WTC11 (cell line): ENCODE measurements around the gene CFAP20. TPM values are rescaled to one million over a fixed set of nuclear protein-coding genes. Genes with fewer than 3 reads are reported as not detected.

ENCODE experiments used
- ATAC-seq: fragments of 200-7000 bp; cut with Tn5 transposase; 2 replicates; pipeline ENCODE4 v1.10.0; 2021; ENCODE audit warnings: mild to moderate bottlenecking, moderate library complexity
- CTCF ChIA-PET: fragments of 300-600 bp; sonication (Branson Sonifier 250); formaldehyde crosslinking; loops from one replicate; lab custom pipeline; 2021; ENCODE audit warnings: antibody characterized with exemption; lab: Charles Lee
- POLR2A ChIA-PET: fragments of 350-600 bp; sonication (Branson Sonifier 250); formaldehyde crosslinking; loops from one replicate; lab custom pipeline; 2021; ENCODE audit warnings: antibody characterized with exemption; lab: Charles Lee
- DNase-seq: peaks from one replicate; pipeline ENCODE4 v3.0.0; 2021; ENCODE audit warnings: low spot score
- H3K27ac Mint-ChIP-seq: 2 replicates; pipeline ENCODE4 v1.8.0; 2021; ENCODE audit warnings: mixed read lengths
- H3K27me3 Mint-ChIP-seq: 2 replicates; pipeline ENCODE4 v1.8.0; 2021; ENCODE audit warnings: low read depth, mild to moderate bottlenecking, moderate library complexity, mixed read lengths
- H3K36me3 Mint-ChIP-seq: 2 replicates; pipeline ENCODE4 v1.8.0; 2021; ENCODE audit warnings: mixed read lengths
- H3K4me1 Mint-ChIP-seq: 2 replicates; pipeline ENCODE4 v1.8.0; 2022; ENCODE audit warnings: mixed read lengths
- H3K4me3 Mint-ChIP-seq: 2 replicates; pipeline ENCODE4 v1.8.0; 2021; ENCODE audit warnings: mild to moderate bottlenecking, moderate library complexity, mixed read lengths
- H3K9me3 Mint-ChIP-seq: 2 replicates; pipeline ENCODE4 v1.8.0; 2021; ENCODE audit warnings: mixed read lengths
- GTF2I ChIP-seq: fragments of 250-450 bp; sonication (Bioruptor Pico); conservative IDR thresholded peaks from 2 replicates; pipeline ENCODE4 v1.4.0; 2021; ENCODE audit warnings: mild to moderate bottlenecking
- JAZF1 ChIP-seq: fragments of 250-450 bp; sonication (Bioruptor Pico); IDR thresholded peaks from 2 replicates; pipeline ENCODE4 v1.9.0; 2021; ENCODE audit warnings: moderate library complexity, mild to moderate bottlenecking, inconsistent platforms
- TEAD1 ChIP-seq: sonication (generic); formaldehyde crosslinking; IDR thresholded peaks from 2 replicates; pipeline ENCODE4 v1.8.0; 2022; ENCODE audit warnings: mild to moderate bottlenecking, missing genetic modification reagents
- ZNF121 ChIP-seq: sonication (generic); formaldehyde crosslinking; IDR thresholded peaks from 2 replicates; pipeline ENCODE4 v1.8.0; 2023; ENCODE audit warnings: missing genetic modification reagents
- ZNF219 ChIP-seq: sonication (generic); formaldehyde crosslinking; IDR thresholded peaks from 2 replicates; pipeline ENCODE4 v1.8.0; 2023; ENCODE audit warnings: missing genetic modification reagents, mild to moderate bottlenecking, borderline replicate concordance
- total RNA-seq: library from RNA; stranded (reverse); gene quantifications from 3 replicates; pipeline ENCODE4 v1.2.3, GENCODE V29; 2021
- TF ChIP-seq, protein P1 (sequence below): sonication (generic); formaldehyde crosslinking; IDR thresholded peaks from 2 replicates; pipeline ENCODE4 v1.8.0; 2022; ENCODE audit warnings: missing genetic modification reagents
- TF ChIP-seq, protein P2 (sequence below): sonication (generic); formaldehyde crosslinking; IDR thresholded peaks from 2 replicates; pipeline ENCODE4 v1.8.1; 2023; ENCODE audit warnings: mild to moderate bottlenecking, missing genetic modification reagents

CFAP20 gene
- total RNA-seq, 1 experiment from 2014 or later: 41.9 TPM

DNA sequence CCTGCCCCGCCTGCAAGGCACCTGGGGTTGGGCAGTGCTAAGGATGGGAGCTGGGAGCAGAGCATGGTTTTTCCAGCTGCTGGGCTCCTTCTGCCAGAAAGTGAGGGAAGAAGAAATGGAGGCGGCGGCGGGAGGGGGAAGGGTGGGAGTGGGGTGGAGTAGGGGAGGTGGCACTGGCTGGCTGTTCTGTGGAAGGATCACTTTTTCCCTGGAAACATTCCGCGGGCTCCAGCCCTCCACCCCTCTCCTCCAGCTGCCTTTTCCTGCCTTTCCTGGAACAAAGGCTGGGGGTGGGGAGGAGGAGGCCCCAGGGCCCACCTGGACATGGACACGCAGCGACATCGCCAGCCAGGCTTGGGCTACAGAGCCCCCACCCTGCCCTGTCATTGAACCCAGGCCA lies 41.1 kb downstream of the CFAP20 start:
- peaks cover 19% of the 10 kb centered on the region for H3K4me1 Mint-ChIP-seq
- TF ChIP-seq, protein P1, sequence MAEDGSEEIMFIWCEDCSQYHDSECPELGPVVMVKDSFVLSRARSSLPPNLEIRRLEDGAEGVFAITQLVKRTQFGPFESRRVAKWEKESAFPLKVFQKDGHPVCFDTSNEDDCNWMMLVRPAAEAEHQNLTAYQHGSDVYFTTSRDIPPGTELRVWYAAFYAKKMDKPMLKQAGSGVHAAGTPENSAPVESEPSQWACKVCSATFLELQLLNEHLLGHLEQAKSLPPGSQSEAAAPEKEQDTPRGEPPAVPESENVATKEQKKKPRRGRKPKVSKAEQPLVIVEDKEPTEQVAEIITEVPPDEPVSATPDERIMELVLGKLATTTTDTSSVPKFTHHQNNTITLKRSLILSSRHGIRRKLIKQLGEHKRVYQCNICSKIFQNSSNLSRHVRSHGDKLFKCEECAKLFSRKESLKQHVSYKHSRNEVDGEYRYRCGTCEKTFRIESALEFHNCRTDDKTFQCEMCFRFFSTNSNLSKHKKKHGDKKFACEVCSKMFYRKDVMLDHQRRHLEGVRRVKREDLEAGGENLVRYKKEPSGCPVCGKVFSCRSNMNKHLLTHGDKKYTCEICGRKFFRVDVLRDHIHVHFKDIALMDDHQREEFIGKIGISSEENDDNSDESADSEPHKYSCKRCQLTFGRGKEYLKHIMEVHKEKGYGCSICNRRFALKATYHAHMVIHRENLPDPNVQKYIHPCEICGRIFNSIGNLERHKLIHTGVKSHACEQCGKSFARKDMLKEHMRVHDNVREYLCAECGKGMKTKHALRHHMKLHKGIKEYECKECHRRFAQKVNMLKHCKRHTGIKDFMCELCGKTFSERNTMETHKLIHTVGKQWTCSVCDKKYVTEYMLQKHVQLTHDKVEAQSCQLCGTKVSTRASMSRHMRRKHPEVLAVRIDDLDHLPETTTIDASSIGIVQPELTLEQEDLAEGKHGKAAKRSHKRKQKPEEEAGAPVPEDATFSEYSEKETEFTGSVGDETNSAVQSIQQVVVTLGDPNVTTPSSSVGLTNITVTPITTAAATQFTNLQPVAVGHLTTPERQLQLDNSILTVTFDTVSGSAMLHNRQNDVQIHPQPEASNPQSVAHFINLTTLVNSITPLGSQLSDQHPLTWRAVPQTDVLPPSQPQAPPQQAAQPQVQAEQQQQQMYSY (CRISPR knock-in tag): no peak
- no peak for TF ChIP-seq TEAD1 (CRISPR knock-in tag)
- ChIA-PET CTCF (interaction anchor here (1.0 to 1.8 kb wide), 3 partner anchors 9 to 34 kb away, joined by 3 to 12 read pairs (median 5); no protein-coding TSS in a partner anchor), POLR2A (no interaction called here)
- DNase-seq (no peak), ATAC-seq (no peak)
- H3K27me3 Mint-ChIP-seq: peaks cover 8% of the 10 kb centered on the region
- H3K36me3 Mint-ChIP-seq: no peaks in the 10 kb centered on the region
- H3K9me3 Mint-ChIP-seq: no peaks in the 10 kb centered on the region
- H3K4me3 Mint-ChIP-seq: no peak overlapping the region
- no peak overlapping the region for H3K27ac Mint-ChIP-seq

DNA sequence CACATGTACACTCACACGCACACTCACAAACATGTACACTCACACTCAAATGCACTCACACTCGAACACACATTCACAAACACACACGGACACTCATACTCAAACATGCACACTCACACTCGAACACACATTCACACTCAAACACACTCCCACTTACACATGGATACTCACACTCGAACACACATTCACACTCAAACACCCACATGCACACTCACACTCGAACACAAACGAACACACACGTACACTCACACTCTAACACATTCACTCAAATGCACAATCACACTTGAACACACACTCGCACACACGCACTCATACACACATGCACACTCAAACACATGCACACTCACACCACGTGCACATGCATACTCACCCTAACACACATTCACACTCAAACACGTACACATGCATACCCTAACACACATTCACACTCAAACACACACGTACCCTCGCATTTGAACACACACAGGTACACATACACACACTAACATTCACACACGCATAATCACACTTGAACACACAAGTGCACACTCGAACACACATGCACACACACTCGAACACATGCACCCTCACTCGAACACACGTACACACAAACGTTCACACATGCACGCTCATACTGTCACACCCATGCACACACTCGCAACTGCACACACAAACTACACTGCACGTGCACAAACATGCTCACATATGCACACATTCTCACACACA lies 41.8 kb downstream of the CFAP20 start:
- Mint-ChIP-seq H3K4me3 (no peak overlapping the region), H3K36me3 (no peaks in the 10 kb centered on the region), H3K4me1 (peaks cover 19% of the 10 kb centered on the region), H3K27ac (no peak overlapping the region), H3K27me3 (peaks cover 10% of the 10 kb centered on the region), H3K9me3 (no peaks in the 10 kb centered on the region)
- TF ChIP-seq, protein P2, sequence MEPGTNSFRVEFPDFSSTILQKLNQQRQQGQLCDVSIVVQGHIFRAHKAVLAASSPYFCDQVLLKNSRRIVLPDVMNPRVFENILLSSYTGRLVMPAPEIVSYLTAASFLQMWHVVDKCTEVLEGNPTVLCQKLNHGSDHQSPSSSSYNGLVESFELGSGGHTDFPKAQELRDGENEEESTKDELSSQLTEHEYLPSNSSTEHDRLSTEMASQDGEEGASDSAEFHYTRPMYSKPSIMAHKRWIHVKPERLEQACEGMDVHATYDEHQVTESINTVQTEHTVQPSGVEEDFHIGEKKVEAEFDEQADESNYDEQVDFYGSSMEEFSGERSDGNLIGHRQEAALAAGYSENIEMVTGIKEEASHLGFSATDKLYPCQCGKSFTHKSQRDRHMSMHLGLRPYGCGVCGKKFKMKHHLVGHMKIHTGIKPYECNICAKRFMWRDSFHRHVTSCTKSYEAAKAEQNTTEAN (CRISPR knock-in tag): peak; percentile 34; the same call in 1 of the 2 replicates
- no peak for TF ChIP-seq GTF2I (CRISPR knock-in tag)
- ATAC-seq (no peak), DNase-seq (no peak)
- ChIA-PET POLR2A (no interaction called here), CTCF (interaction anchor here (1.5 to 1.9 kb wide), 3 partner anchors 10 to 35 kb away, joined by 5 to 24 read pairs (median 12); no protein-coding TSS in a partner anchor)

DNA sequence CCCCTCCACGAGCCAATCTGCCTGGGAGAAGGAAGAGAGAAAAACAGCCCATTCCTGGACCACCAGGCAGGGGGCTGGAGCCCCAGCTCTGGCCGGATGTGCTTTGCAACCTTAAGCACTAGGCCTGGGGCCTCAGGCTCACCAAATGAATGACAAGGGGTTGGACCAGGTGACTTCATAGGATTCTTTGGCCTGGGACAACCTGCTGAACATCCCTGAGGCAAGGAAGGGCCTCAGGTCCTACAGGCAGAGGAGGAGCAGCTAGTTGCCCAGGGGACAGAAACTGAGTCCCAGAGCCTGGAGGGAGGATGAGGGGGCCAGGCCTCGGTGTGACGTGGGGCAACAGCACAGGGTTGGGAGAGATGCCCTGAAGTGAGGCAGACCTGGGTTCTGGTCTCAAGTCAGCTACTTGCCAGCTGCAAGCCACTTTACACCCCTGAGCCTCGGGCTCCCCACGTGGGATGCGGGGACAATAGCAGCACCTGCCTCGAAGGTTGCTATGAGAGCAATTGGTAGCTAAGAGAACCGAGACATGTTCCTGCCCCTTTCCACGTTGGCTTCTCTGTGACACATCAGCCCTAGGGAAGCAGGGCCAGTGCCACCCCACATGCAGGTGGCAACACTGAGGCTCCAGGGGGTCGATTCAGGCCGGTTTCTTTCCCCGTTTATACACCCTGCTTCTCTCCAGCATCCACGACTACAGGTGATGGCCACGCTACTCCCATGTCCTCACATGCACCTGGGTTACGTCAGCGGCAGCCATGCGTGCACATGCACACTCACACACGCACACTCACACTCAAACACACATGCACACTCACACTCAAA lies 42.6 kb downstream of the CFAP20 start:
- Mint-ChIP-seq H3K4me3 (no peak overlapping the region), H3K4me1 (peaks cover 19% of the 10 kb centered on the region), H3K9me3 (no peaks in the 10 kb centered on the region), H3K36me3 (no peaks in the 10 kb centered on the region), H3K27me3 (peaks cover 6% of the 10 kb centered on the region)
- ATAC-seq: peak; percentile 38
- POLR2A ChIA-PET: interaction anchor here (0.6 kb wide), 1 partner anchor 827 kb away, joined by 3 read pairs; no protein-coding TSS in a partner anchor
- DNase-seq: no peak
- TF ChIP-seq, protein P2 (CRISPR knock-in tag): peak; percentile 96; the same call in 1 of the 2 replicates
- TF ChIP-seq ZNF219 (CRISPR knock-in tag): no peak
- TF ChIP-seq, all 79 proteins: peak for 1
- CTCF ChIA-PET: interaction anchor here (1.9 kb wide), 1 partner anchor 10 kb away, joined by 24 read pairs; no protein-coding TSS in a partner anchor
- H3K27ac Mint-ChIP-seq: no peak overlapping the region

DNA sequence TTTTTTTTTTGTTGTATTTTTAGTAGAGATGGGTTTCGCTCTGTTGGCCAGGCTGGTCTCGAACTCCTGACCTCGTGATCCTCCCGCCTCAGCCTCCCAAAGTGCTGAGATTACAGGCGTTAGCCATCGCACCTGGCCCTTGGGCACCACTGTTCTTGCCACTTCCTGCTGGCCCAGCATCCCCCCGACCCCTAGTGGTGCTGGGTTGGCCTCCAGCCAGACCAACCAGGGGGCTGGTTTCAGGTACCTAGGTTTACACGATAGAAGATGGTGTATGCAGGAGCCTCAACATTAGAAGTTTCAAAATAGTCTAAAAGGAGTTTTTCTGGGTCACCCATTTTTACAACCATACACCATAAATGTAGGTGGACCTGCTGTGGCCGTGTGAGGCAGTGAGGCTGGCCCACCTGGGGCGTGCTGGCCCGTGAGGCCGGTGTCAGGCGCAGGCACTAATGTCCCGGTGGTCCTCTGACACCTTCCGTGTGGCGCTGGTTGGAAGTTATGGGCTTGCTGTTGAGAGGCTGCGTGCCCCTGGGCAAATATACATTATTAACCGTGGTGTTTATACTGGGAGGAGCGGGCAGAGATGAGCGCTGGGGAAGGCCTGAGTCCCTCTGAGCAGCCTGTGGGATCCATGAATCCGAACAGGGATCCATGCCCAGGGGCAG lies 43.5 kb downstream of the CFAP20 start:
- Mint-ChIP-seq H3K36me3 (no peaks in the 10 kb centered on the region), H3K4me3 (no peak overlapping the region), H3K27ac (no peak overlapping the region), H3K27me3 (peaks cover 6% of the 10 kb centered on the region), H3K9me3 (no peaks in the 10 kb centered on the region), H3K4me1 (peaks cover 19% of the 10 kb centered on the region)
- ATAC-seq: no peak
- ChIA-PET CTCF (interaction anchor here (1.9 kb wide), 1 partner anchor 11 kb away, joined by 24 read pairs; no protein-coding TSS in a partner anchor), POLR2A (interaction anchor here (0.6 kb wide), 1 partner anchor 826 kb away, joined by 3 read pairs; no protein-coding TSS in a partner anchor)
- no peak for DNase-seq
- no peak for TF ChIP-seq JAZF1 (CRISPR knock-in tag)
- TF ChIP-seq ZNF121 (CRISPR knock-in tag): no peak
